GM18505 (cell line): Measurements from ENCODE around the gene ADCY10.

Experiments
- ATAC-seq: cut with Tn5 transposase; IDR thresholded peaks from one replicate; pipeline ENCODE4 v1.9.1; 2021; ENCODE audit not compliant: unreplicated experiment
- POLR2A ChIP-seq: IDR thresholded peaks from 4 replicates; pipeline ENCODE4 v1.6.1; 2011; ENCODE audit warnings: borderline replicate concordance; ENCODE audit not compliant: insufficient read depth, insufficient read length; ENCODE audit errors: extremely low read depth

ADCY10 gene, protein sequence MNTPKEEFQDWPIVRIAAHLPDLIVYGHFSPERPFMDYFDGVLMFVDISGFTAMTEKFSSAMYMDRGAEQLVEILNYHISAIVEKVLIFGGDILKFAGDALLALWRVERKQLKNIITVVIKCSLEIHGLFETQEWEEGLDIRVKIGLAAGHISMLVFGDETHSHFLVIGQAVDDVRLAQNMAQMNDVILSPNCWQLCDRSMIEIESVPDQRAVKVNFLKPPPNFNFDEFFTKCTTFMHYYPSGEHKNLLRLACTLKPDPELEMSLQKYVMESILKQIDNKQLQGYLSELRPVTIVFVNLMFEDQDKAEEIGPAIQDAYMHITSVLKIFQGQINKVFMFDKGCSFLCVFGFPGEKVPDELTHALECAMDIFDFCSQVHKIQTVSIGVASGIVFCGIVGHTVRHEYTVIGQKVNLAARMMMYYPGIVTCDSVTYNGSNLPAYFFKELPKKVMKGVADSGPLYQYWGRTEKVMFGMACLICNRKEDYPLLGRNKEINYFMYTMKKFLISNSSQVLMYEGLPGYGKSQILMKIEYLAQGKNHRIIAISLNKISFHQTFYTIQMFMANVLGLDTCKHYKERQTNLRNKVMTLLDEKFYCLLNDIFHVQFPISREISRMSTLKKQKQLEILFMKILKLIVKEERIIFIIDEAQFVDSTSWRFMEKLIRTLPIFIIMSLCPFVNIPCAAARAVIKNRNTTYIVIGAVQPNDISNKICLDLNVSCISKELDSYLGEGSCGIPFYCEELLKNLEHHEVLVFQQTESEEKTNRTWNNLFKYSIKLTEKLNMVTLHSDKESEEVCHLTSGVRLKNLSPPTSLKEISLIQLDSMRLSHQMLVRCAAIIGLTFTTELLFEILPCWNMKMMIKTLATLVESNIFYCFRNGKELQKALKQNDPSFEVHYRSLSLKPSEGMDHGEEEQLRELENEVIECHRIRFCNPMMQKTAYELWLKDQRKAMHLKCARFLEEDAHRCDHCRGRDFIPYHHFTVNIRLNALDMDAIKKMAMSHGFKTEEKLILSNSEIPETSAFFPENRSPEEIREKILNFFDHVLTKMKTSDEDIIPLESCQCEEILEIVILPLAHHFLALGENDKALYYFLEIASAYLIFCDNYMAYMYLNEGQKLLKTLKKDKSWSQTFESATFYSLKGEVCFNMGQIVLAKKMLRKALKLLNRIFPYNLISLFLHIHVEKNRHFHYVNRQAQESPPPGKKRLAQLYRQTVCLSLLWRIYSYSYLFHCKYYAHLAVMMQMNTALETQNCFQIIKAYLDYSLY (N-terminal part only)

GRCh38 chr1:167913895-167914496 is at the start of gene ADCY10:
Gene ADCY10 (minus strand): TSS chr1:167914134. CDS start chr1:167905140, 8,994 bp downstream.
- ATAC-seq, result no peak
- no peak for TF ChIP-seq POLR2A

GRCh38 chr1:167957710-167958109 is 43.8 kb upstream of the ADCY10 start:
- no peak for TF ChIP-seq POLR2A
- ATAC-seq, result no peak

DNA sequence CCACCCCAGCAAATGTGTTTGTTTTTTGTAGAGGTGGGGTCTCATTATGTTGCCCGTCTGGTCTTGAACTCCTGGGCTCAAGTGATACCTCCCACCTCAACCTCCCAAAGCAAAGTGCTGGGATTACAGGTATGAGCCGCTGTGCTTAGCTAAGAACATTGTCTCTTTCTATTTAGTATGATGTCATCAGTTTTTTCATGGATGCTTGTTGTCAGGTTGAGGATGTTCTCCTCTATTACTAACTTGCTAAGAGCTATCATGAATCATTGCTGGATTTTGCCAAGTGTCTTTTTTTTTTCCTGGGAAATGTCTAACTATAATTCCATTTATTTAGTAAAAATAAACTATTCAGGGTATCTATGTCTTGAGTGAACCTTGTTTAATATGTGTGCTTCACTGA is 42.0 kb upstream of the ADCY10 start:
- no peak for ATAC-seq
- TF ChIP-seq POLR2A, result no peak

GRCh38 chr1:167950569-167950968 is 36.6 kb upstream of the ADCY10 start:
- TF ChIP-seq POLR2A, result no peak
- ATAC-seq, result no peak

GRCh38 chr1:167949785-167950184 is 35.9 kb upstream of the ADCY10 start:
- no peak for TF ChIP-seq POLR2A
- ATAC-seq, result no peak

- ATAC-seq, result no peak
- TF ChIP-seq POLR2A, result no peak
These were observed 33.8 kb upstream of the ADCY10 start for GRCh38 chr1:167947733-167948132.

DNA sequence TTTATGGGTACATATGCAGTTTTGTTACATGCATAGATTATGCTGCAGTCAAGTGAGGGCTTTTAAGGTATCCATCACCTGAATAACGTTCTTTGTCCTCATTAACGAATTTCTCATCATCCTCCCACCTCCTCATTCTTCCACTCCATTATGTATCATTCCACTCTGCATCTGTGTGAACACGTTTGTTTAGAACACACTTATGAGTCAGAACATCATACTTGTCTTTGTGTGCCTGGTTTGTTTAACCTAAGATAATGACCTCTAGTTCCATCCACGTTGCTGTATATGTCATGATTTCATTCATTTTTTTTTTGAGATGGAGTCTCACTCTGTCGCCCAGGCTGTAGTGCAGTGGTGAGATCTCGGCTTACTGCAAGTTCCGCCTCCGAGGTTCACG is 29.6 kb upstream of the ADCY10 start:
- ATAC-seq, result no peak
- TF ChIP-seq POLR2A, result no peak

DNA sequence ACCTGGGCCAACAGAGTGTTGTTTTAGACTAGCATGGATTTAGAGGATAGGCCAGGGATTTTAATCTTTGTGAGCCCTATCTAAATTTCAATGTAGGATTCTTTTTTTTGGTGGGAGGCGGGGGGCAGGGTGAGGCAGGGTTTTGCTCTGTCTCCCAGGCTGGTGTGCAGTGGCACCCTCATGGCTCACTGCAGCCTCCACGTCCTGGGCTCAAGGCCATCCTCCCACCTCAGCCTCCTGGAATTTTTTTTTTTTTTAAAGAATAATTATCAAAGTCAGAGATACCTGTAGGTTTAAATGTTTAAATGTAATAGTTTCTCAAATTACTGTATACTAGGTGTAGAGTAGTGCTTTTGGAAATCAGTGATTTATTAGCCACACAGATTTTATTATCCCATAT is 26.3 kb upstream of the ADCY10 start:
- no peak for ATAC-seq
- no peak for TF ChIP-seq POLR2A

DNA sequence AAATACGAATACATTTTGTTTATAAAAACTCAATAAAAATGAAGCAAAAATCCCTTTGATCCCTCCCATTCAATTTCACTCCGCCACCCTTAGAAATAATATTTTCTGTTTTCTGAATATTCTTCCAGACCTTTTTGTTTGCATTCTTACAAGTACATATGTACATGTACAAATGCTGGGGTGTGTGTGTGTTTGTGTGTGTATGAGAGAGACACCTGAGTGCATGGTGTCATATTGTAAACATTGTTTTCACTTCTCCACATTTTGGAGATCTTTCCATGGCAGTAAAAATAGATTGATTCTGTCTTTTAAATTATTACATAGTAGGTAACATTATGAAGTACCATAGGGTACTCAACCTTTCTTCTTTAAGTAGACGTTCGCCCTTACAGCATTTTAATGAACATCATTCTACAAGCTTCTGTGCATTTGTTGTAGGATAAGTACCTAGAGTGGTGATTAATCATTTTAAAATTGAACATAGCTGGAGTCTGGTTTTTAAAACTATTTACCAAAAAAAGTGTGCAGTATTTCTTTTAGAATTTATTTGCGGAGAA is 24.2 kb upstream of the ADCY10 start:
- no peak for ATAC-seq
- no peak for TF ChIP-seq POLR2A

- ATAC-seq, result no peak
- TF ChIP-seq POLR2A, result no peak
These were observed 23.7 kb upstream of the ADCY10 start for GRCh38 chr1:167937709-167938010.

GRCh38 chr1:167936930-167937708 is 23.2 kb upstream of the ADCY10 start, which contains the start of gene MPC2:
Gene MPC2 (minus strand): TSS chr1:167937072. CDS start chr1:167935841, 1,231 bp downstream.
- peak; percentile 10 for ATAC-seq
- TF ChIP-seq POLR2A, result peak; percentile 53
